ENCODE results near the gene SLC22A2.
"Not testable (repeated sequence)": the region's sequence is repeated elsewhere in the genome, so short reads cannot be mapped to it uniquely, and the experiment has no call there.

SLC22A2 gene

GRCh38 chr6:160258346-160259142 lies at the start of gene SLC22A2:
TSS of gene SLC22A2 (minus strand) at chr6:160258821. CDS start at chr6:160258757, 64 bp downstream.
- no peak for DNase-seq

GRCh38 chr6:160305926-160306713 lies 47.5 kb upstream of the SLC22A2 start:
- DNase-seq = no peak

DNA sequence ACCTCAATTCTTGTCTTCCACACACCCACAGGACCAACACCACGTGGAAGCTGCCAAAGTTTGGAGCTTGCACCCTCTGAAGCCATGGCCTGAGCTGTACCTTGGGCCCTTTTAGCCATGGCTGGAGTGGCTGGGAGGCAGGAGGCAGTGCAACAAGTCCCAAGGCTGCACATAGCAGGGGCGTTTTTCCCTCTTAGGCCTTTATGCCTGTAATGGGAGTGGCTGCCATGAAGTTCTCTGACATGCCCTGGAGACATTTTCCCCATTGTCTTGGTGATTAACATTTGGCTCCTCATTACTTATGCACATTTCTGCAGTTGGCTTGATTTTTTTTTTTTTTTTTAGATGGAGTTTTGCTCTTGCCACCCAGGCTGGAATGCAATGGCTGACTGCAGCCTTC lies 45.2 kb upstream of the SLC22A2 start:
- no peak for DNase-seq

DNA sequence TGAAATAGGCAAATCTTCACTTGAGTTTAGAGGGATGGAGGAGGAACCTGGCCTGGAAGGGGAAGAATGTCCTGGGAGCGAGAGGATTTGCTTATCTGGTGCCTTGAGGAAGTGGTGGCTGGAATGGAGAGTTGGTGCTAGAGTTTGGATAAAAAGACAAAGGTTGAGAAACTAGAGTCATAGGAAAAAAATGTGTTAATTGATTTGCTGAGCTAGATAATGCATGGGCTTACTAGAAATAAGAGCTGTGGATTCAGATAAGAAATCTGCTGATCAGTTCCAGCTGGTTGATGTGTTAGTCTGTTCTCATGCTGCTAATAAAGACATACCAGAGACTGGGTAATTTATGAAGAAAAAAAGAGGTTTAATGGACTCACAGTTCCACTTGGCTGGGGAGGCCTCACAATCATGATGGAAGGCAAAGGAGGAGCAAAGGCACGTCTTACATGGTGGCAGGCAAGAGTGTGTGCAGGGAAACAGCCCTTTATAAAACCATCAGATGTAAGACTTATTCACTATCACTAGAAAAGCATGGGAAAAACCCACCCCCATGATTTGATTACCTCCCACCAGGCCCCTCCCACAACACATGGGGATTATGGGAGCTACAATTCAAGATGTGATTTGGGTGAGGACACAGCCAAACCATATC lies 43.9 kb upstream of the SLC22A2 start:
- not testable (repeated sequence) for DNase-seq

DNA sequence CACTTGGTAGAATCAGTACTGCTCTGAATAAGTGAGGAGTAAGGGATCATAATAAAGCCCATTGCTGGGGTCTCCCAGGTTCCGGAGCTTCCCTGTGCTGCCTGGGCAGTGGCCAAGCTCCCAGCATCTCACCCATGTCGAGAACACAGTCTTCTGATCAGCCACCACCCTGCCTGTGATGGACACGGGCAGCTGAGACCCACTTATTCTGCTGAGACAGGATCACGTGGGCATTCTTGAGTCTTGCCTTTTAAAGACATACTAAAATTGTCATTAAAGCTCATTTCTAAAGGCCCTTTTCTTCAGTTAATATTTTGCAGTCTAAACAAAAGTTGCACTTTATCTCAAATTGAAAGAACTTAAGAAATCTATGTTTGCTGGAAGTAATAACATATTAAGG lies 42.7 kb upstream of the SLC22A2 start:
- DNase-seq = no peak

GRCh38 chr6:160300076-160300695 lies 41.6 kb upstream of the SLC22A2 start:
- no peak for DNase-seq

DNA sequence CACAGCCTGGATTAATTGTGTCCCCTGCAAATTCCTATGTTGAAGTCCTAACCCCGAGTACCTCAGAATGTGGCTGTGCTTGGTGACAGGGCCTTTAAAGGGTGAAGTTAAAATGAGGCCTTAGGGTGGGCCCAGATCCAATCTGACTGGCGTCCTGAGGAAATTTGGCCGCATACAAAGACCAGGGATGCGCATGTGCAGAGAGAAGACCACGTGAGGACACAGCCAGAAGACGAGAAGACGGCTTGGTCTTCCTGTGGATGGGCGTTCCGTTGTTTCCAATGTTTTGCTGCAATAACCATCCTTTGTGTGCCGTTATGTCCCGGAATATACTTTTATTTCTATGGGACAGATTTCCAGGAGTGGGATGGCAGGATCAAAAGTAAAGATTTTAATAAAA lies 40.9 kb upstream of the SLC22A2 start:
- no peak for DNase-seq

DNA sequence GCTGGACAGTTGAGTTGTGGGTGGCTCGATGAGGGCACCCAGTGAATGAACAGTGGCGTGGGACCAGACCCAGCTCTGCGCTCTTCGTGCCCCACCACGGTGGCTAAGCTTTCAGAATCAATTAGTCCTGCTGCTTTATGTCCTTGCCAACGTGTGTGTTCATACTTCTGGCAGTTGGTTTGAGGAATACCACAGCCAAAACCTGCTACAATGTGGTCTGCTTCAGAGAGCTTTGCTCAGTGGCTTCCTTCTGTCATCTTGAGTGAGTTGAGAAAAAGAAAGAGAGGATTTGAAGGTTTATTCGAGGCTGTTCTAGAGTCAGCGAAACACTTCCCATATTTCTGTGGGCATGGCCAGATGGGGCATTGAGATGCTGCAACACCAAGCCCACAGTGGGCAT lies 39.5 kb upstream of the SLC22A2 start:
- DNase-seq = no peak

DNA sequence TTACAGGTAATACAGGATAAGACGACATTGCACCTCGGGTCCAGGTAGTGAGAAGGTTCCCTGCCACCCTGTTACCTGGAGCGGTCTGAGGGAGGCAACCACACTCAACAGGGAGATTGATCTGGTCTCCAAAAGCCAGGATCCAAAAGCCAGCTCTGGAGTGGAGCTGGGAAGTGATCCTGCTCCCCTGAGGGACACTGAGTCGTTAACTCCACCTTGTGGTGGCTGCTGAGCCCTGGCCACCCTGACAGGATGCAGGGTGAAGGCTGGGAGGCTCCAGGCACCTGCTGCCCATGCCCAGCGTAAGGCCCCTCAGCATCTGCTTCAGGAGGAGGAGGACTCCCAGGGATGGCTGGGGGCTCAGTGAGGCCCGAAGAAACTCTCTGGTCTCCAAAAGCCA lies 38.7 kb upstream of the SLC22A2 start:
- no peak for DNase-seq

DNA sequence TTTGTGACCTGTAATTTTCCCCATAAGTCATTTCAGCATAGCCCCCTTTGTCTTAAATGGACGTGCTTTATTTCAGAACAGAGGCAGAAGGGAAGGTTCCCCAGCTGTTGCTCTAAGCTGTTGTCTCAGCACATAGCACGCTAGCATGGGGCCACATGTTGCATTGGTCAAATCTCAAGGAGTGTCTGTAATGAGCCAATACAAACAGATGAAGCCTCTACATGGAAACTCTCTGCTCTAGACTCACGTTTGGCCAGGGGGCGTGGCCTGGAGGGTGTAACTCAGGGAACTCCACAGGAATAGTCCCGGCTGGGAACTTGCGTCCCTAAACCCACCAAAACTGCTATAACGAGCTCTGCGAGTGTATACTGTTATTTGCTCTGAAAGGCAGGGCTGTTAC lies 35.2 kb upstream of the SLC22A2 start:
- DNase-seq = no peak

GRCh38 chr6:160285541-160286105 lies 27.0 kb upstream of the SLC22A2 start:
- no peak for DNase-seq

DNA sequence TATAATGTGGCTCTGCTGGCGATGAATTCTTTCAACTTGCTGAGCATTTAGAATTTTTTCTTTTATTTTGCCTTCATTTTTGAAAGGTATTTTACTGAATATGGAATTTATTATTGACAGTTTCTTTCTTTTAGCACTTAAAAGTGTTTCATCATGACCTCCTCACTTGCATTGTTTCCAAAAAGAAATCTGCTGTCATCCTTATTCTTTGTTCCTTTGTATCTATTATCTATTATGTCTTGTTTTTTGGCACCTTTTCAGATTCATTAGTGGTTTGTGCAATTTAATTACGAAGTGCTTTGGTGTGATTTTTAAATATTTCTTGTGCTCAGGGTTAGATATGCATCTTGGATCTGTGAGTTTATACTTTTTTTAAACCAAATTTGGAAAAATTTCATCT lies 26.0 kb upstream of the SLC22A2 start:
- DNase-seq = no peak

DNA sequence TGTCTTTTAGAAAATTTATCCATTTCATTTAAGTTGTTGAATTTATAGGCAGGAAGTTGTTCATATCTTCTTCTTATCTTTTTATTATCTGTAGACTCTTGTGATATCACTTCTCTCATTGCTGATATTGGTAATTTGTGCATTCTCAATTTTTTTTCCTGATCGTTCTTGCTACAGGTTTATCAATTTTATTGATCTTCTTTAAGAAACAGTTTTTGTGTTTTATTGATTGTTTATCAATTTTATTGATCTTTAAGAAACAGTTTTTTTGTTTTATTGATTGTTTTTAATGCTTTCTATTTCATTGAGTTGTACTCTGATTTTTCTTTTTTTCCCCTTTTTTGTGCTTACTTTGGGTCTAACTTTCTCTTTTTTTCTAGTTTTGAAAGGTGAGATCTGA lies 23.8 kb upstream of the SLC22A2 start:
- no peak for DNase-seq

DNA sequence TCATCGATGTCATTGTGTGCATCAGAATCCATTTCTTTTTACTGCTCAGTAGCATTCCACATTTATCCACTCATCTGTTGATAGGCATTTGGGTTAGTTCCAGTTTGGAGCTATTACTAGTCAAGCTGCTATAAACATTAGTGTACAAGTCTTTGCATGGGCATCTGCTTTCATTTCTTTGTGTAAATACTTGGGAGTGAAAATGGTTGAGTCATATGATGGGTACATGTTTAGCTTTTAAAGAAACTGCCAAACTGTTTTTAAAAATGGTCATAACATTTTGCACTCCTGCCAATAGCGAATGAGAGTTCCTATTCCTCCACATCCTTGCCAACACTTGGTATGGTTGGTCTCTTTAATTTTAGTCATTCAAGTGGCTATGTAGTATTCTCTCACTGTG lies 21.2 kb upstream of the SLC22A2 start:
- no peak for DNase-seq

DNA sequence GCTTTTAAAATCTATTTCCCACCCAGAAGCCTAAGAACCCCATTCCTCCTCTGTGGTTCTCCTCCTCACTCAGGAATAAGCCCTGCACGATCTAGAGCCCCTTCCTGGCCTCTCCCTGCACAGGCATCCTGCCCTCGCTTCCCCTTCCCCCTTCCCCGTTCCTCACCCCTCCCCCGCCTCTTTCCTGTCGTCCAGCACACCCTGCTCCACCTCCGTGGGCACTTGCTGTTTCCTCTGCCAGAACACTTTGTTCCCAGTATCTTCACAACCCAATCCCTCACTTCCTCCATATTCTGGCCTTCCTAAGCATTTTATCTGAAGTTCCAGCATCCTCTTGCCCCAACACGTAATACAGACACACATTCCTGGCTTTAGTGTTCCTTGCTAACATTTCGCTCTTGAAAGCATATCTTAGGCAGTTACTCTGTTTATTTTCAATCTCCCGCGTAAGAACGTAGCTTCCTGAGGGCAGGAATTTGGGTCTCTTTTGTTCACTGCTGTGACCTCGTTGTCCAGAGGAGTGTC lies 20.2 kb upstream of the SLC22A2 start:
- DNase-seq = no peak

DNA sequence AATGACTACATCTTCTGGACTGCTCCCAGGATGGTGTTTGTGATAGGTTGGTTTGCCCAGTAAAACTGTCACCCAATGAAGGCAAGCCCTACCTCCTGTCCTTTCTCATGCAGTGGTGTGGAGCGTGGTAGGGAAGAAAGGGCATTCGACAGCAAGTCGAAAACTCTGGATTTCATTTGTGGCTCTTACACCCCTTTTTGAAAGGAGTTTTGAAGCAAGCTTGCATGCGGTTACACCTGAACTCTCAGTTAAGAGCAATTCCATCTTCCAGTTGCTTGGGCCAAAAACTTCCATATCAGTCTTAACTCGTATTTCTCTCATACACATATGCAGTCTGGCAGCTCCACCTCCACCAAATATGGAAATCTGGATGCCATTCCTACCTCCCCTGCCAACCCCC lies 19.7 kb upstream of the SLC22A2 start:
- DNase-seq = no peak

DNA sequence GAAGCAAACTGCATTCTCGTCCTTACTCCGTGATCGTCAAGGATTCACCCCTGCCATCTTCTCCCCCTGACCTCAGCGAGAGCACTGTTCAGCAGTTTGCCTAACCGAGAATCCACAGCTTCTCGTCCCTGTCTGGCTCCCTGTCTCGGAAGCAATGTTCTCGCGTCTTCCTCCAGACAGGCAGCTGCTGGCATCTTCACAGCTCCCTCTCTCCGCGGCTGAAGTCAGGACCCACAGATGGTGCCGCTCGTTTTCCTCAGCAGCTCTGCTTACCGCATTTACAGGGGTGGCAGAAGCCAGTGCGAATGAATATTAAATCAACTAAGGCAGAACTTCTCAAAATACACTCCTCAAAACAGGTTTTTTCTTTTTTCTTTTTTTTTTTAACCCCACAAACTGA lies 18.9 kb upstream of the SLC22A2 start:
- DNase-seq = no peak

DNA sequence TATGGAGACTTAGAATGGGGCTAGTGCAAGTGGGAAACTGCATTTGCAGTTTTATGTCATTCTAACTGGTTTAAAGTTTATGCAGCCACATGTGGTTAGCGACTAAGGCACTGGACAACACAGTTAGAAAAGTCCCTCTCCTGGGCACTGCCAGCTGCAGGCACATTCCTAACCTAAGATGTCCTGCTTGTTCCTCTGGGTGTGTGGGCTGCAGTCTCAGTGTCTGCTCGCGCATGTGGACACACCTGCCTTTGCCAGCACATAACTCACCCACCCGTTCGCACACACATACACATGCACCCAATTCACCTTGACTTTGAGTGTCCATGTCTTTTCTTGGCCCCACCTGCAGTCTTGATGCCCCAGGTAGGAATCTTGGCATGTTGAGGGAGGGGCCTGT lies 18.5 kb upstream of the SLC22A2 start:
- no peak for DNase-seq

- DNase-seq = no peak
Measured at GRCh38 chr6:160276126-160276525, 17.5 kb upstream of the SLC22A2 start.

DNA sequence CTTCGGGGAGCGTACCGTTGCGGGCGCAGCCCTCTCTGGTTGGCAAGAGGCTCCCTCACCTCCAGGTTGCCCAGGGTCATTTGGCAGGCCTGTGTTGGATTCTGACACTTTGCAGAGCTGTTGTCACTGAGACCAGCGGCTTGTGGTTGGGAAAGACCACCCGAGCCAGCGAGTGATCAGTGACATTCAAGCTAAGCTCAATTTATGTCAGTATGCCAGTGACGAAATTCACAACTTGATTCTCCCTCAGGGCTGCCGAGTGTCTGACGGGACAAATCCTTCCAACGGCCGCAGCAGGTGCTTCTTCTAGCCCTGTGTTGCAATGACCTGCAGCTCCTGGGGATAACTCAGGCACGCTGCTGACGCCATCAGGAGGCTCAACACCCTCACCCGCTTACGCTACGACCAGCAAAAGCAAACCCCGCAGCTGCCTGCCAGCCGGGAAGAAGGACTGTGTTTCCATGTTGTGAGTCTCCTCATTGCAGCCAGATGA lies 16.9 kb upstream of the SLC22A2 start:
- no peak for DNase-seq

- DNase-seq = no peak
Measured at GRCh38 chr6:160274871-160275510, 16.4 kb upstream of the SLC22A2 start.

DNA sequence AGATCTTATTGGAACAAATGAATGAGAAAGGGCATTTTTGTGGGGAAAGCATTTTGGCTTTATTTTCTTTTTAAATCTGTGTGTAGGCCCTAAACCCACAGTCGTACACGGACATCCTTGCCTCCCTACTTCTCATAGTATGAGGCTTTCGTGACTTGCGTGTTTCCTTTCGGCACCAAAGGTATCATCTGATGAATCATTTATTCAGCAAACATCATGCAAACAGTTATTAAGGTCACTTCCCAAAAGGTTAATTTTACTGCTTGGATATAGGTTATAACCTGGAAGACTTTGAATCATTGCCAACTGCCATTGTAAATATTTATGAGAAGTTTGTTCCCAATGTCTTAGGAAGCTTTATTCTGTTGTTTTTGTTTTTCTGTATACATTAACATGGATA lies 15.1 kb upstream of the SLC22A2 start:
- no peak for DNase-seq

Data from amniotic stem cell (primary cell).